NCI-H1436 treated with DMSO at 0.1 percent for 48 hours (cell line): ENCODE results near the gene NCOR2.

Source experiments
- DNase-seq: peaks from one replicate; lab custom pipeline; 2025; lab: John Stamatoyannopoulos, UW

Gene NCOR2

GRCh38 chr12:124543052-124543589 is 24.3 kb downstream of the NCOR2 start:
- no peak for DNase-seq

- DNase-seq, result no peak
Observed at GRCh38 chr12:124542021-124542949, 25.1 kb downstream of the NCOR2 start.

GRCh38 chr12:124541322-124541721 is 26.1 kb downstream of the NCOR2 start:
- no peak for DNase-seq

GRCh38 chr12:124539084-124540041 is 28.0 kb downstream of the NCOR2 start:
- DNase-seq, result no peak

GRCh38 chr12:124538194-124539082 is 29.0 kb downstream of the NCOR2 start:
- DNase-seq, result no peak

GRCh38 chr12:124537525-124538193 is 29.8 kb downstream of the NCOR2 start:
- DNase-seq, result no peak

- no peak for DNase-seq
Observed at GRCh38 chr12:124536641-124537040, 30.8 kb downstream of the NCOR2 start.

GRCh38 chr12:124534776-124535740 is 32.4 kb downstream of the NCOR2 start:
- DNase-seq, result no peak

- no peak for DNase-seq
Observed at GRCh38 chr12:124533456-124533855, 34.0 kb downstream of the NCOR2 start.

GRCh38 chr12:124532967-124533366 is 34.4 kb downstream of the NCOR2 start:
- no peak for DNase-seq

- DNase-seq, result no peak
Observed at GRCh38 chr12:124532331-124532750, 35.1 kb downstream of the NCOR2 start.

- DNase-seq, result no peak
Observed at GRCh38 chr12:124531906-124532305, 35.5 kb downstream of the NCOR2 start.

- peak; percentile 56 for DNase-seq
Observed at GRCh38 chr12:124531281-124531745, 36.1 kb downstream of the NCOR2 start.

GRCh38 chr12:124530637-124531263 is 36.7 kb downstream of the NCOR2 start:
- DNase-seq, result no peak

- no peak for DNase-seq
Observed at GRCh38 chr12:124529565-124530276, 37.7 kb downstream of the NCOR2 start.

GRCh38 chr12:124527861-124528561 is 39.4 kb downstream of the NCOR2 start:
- DNase-seq, result peak; percentile 59

- DNase-seq, result no peak
Observed at GRCh38 chr12:124525927-124526692, 41.3 kb downstream of the NCOR2 start.
